Aorta (tissue), 5 donors: ENCODE measurements around the gene EIF2B2. TPM values are rescaled to one million over a fixed set of nuclear protein-coding genes. Genes with fewer than 3 reads are reported as not detected.

Experiments
- ATAC-seq: fragments of 200-7000 bp; cut with Tn5 transposase; one replicate; pipeline ENCODE4 v1.9.1; 2022; ENCODE audit warnings: moderate library complexity; ENCODE audit not compliant: low FRiP score
- DNase-seq, 2 donors: peaks; one replicate each; pipeline ENCODE4 v3.0.0-alpha.2; 2020
- H3K27ac ChIP-seq, 2 donors: one replicate each; pipeline ENCODE4 v1.5.1; 2013; ENCODE audit warnings: low read length in 2 of 2, mild to moderate bottlenecking in 2 of 2, moderate library complexity in 2 of 2, control low read depth in 1 of 2, inconsistent platforms in 1 of 2, low read depth in 1 of 2
- H3K27me3 ChIP-seq, 2 donors: one replicate each; pipeline ENCODE4 v1.6.1; 2013; ENCODE audit warnings: control low read depth in 1 of 2, low read length in 1 of 2, mild to moderate bottlenecking in 1 of 2, moderate library complexity in 1 of 2; ENCODE audit not compliant: insufficient read depth in 2 of 2, control insufficient read depth in 1 of 2
- H3K36me3 ChIP-seq, 2 donors: one replicate each; pipeline ENCODE4 v1.6.1; 2013; ENCODE audit warnings: control low read depth in 1 of 2, low read length in 1 of 2, mild to moderate bottlenecking in 1 of 2; ENCODE audit not compliant: insufficient read depth in 2 of 2, control insufficient read depth in 1 of 2
- H3K4me1 ChIP-seq, 2 donors: one replicate each; pipeline ENCODE4 v1.6.1; 2013; ENCODE audit warnings: low read length in 2 of 2, control low read depth in 1 of 2, mild to moderate bottlenecking in 1 of 2, moderate library complexity in 1 of 2; ENCODE audit not compliant: insufficient read depth in 2 of 2, control insufficient read depth in 1 of 2
- H3K4me3 ChIP-seq, 2 donors: one replicate each; pipeline ENCODE4 v1.5.1; 2013; ENCODE audit warnings: low read length in 2 of 2, control low read depth in 1 of 2, mild to moderate bottlenecking in 1 of 2
- H3K9me3 ChIP-seq: one replicate; pipeline ENCODE4 v1.6.1; 2013; ENCODE audit warnings: mild to moderate bottlenecking, low read length; ENCODE audit not compliant: control insufficient read depth
- WGBS, 2 donors: extraction: QIAGEN DNeasy Blood & Tissue Kit; methylation state at CpG; one replicate each; pipeline ENCODE4 v1.1.7; 2013; 5-methylcytosine and 5-hydroxymethylcytosine counted together
- intact Hi-C, 2 donors: fragments of 100-400 bp; cut with DNase I; formaldehyde crosslinking; loops; one replicate each; pipeline versions ENCODE4 v1.14.2 to v1.15.0; 2022
- polyA plus RNA-seq, 2 donors: library from polyadenylated mRNA; stranded (reverse); fragments of 200-250 nt; gene quantifications; one replicate each; pipeline ENCODE4 v1.2.3, GENCODE V29; 2013
- total RNA-seq, 2 donors: library from RNA; stranded (reverse); fragmentation: NEBNext Ultra II Directional; extraction: Animal tissue kit (Norgen Biotek cat#: 25700); gene quantifications; one replicate each; pipeline ENCODE4 v1.2.1, GENCODE V29; 2021
- donor health status: healthy with polysubstance abuse.
- donor health status: Bipolar disorder and iron deficiency.
- donor health status: DM: no; HTN: no; CAD: no.
- donor health status: DM: no; HTN: no; CAD: no.
- donor health status: DM: yes; HTN: yes; CAD: no.

Gene EIF2B2
- total and polyA plus RNA-seq, 4 donors, result 9.5 to 39.8 (median 36.1) TPM

- DNase-seq (peak in 1 of 2 donors; percentile 29), ATAC-seq (no peak)
- H3K4me3 ChIP-seq, result no peak overlapping the region
- H3K4me1 ChIP-seq, result no peaks in the 10 kb centered on the region
- 90 to 93% methylated on average over 5 of the region's 5 CpGs for WGBS, 2 donors
- intact Hi-C loops, result no loop called here
- H3K27me3 ChIP-seq, result no peaks in the 10 kb centered on the region
- H3K9me3 ChIP-seq, result no peaks in the 10 kb centered on the region
- no peaks in the 10 kb centered on the region for H3K36me3 ChIP-seq
- H3K27ac ChIP-seq, result no peak overlapping the region
Observed at GRCh38 chr14:74959596-74960180, 43.0 kb upstream of the EIF2B2 start.

- Histone ChIP-seq H3K4me1 (no peaks in the 10 kb centered on the region), H3K36me3 (no peaks in the 10 kb centered on the region), H3K4me3 (no peak overlapping the region), H3K27ac (no peak overlapping the region), H3K27me3 (no peaks in the 10 kb centered on the region), H3K9me3 (no peaks in the 10 kb centered on the region)
- ATAC-seq, result no peak
- 71 to 79% methylated on average over 4 of the region's 4 CpGs for WGBS, 2 donors
- peak in 1 of 2 donors; percentile 44 for DNase-seq
- intact Hi-C loops, result no loop called here
Observed at GRCh38 chr14:74960736-74961135, 42.0 kb upstream of the EIF2B2 start.

GRCh38 chr14:74961238-74961911 lies 41.3 kb upstream of the EIF2B2 start:
- H3K27me3 ChIP-seq, result no peaks in the 10 kb centered on the region
- WGBS, 2 donors, result 76 to 86% methylated on average over 5 of the region's 5 CpGs
- no peaks in the 10 kb centered on the region for H3K4me1 ChIP-seq
- no peaks in the 10 kb centered on the region for H3K9me3 ChIP-seq
- no peak overlapping the region for H3K4me3 ChIP-seq
- intact Hi-C loops, result no loop called here
- H3K27ac ChIP-seq, result no peak overlapping the region
- no peaks in the 10 kb centered on the region for H3K36me3 ChIP-seq
- ATAC-seq, result no peak
- DNase-seq, result peak in 1 of 2 donors; percentile 22

- ATAC-seq (no peak), DNase-seq (peak in 1 of 2 donors; percentile 37)
- Histone ChIP-seq H3K36me3 (no peaks in the 10 kb centered on the region), H3K4me1 (no peaks in the 10 kb centered on the region), H3K9me3 (no peaks in the 10 kb centered on the region), H3K27ac (no peak overlapping the region), H3K4me3 (no peak overlapping the region), H3K27me3 (no peaks in the 10 kb centered on the region)
- intact Hi-C loops, result no loop called here
- 81% methylated on average over 11 of the region's 11 CpGs for WGBS, 2 donors
Observed at GRCh38 chr14:74962046-74962445, 40.7 kb upstream of the EIF2B2 start.

- DNase-seq (peak; percentile 9 to 50), ATAC-seq (no peak)
- intact Hi-C loops, result no loop called here
- H3K9me3 ChIP-seq, result no peaks in the 10 kb centered on the region
- H3K4me3 ChIP-seq, result no peak overlapping the region
- no peak overlapping the region for H3K27ac ChIP-seq
- no peaks in the 10 kb centered on the region for H3K27me3 ChIP-seq
- 88 to 89% methylated on average over 8 of the region's 8 CpGs for WGBS, 2 donors
- H3K36me3 ChIP-seq, result no peaks in the 10 kb centered on the region
- H3K4me1 ChIP-seq, result no peaks in the 10 kb centered on the region
Observed at GRCh38 chr14:74962493-74962892, 40.2 kb upstream of the EIF2B2 start.

GRCh38 chr14:74963178-74963704 lies 39.5 kb upstream of the EIF2B2 start:
- Histone ChIP-seq H3K4me1 (no peaks in the 10 kb centered on the region), H3K36me3 (no peaks in the 10 kb centered on the region), H3K4me3 (no peak overlapping the region), H3K27me3 (no peaks in the 10 kb centered on the region), H3K9me3 (no peaks in the 10 kb centered on the region), H3K27ac (no peak overlapping the region)
- WGBS, 2 donors, result 68 to 72% methylated on average over 12 of the region's 12 CpGs
- ATAC-seq (no peak), DNase-seq (peak in 1 of 2 donors; percentile 44)
- intact Hi-C loops, result no loop called here

GRCh38 chr14:74963705-74964271 lies 38.9 kb upstream of the EIF2B2 start:
- peak in 1 of 2 donors; percentile 34 for DNase-seq
- no peaks in the 10 kb centered on the region for H3K27me3 ChIP-seq
- H3K36me3 ChIP-seq, result no peaks in the 10 kb centered on the region
- H3K4me1 ChIP-seq, result no peaks in the 10 kb centered on the region
- no peak overlapping the region for H3K4me3 ChIP-seq
- no peak overlapping the region for H3K27ac ChIP-seq
- ATAC-seq, result no peak
- WGBS, 2 donors, result 60% methylated on average over 9 of the region's 9 CpGs
- intact Hi-C loops, result no loop called here
- H3K9me3 ChIP-seq, result no peaks in the 10 kb centered on the region

- 82 to 92% methylated on average over 3 to 4 of the region's 4 CpGs for WGBS, 2 donors
- no peak for ATAC-seq
Observed at GRCh38 chr14:74964787-74965485, 37.8 kb upstream of the EIF2B2 start.

More at GRCh38 chr14:74964787-74965485, 37.8 kb upstream of the EIF2B2 start:
- Histone ChIP-seq H3K36me3 (no peaks in the 10 kb centered on the region), H3K4me3 (no peak overlapping the region), H3K4me1 (no peaks in the 10 kb centered on the region), H3K27ac (no peak overlapping the region), H3K27me3 (no peaks in the 10 kb centered on the region), H3K9me3 (no peaks in the 10 kb centered on the region)
- no peak for DNase-seq
- intact Hi-C loops, result no loop called here
